WTC11 (cell line): Measurements from ENCODE around the gene DLAT. TPM values are rescaled to one million over a fixed set of nuclear protein-coding genes. Genes with fewer than 3 reads are reported as not detected.

Experiments
- ATAC-seq: fragments of 200-7000 bp; cut with Tn5 transposase; 2 replicates; pipeline ENCODE4 v1.10.0; 2021; ENCODE audit warnings: mild to moderate bottlenecking, moderate library complexity
- CTCF ChIA-PET: fragments of 300-600 bp; sonication (Branson Sonifier 250); formaldehyde crosslinking; loops from one replicate; lab custom pipeline; 2021; ENCODE audit warnings: antibody characterized with exemption; lab: Charles Lee
- POLR2A ChIA-PET: fragments of 350-600 bp; sonication (Branson Sonifier 250); formaldehyde crosslinking; loops from one replicate; lab custom pipeline; 2021; ENCODE audit warnings: antibody characterized with exemption; lab: Charles Lee
- DNase-seq: peaks from one replicate; pipeline ENCODE4 v3.0.0; 2021; ENCODE audit warnings: low spot score
- H3K27ac Mint-ChIP-seq: 2 replicates; pipeline ENCODE4 v1.8.0; 2021; ENCODE audit warnings: mixed read lengths
- H3K27me3 Mint-ChIP-seq: 2 replicates; pipeline ENCODE4 v1.8.0; 2021; ENCODE audit warnings: low read depth, mild to moderate bottlenecking, moderate library complexity, mixed read lengths
- H3K36me3 Mint-ChIP-seq: 2 replicates; pipeline ENCODE4 v1.8.0; 2021; ENCODE audit warnings: mixed read lengths
- H3K4me1 Mint-ChIP-seq: 2 replicates; pipeline ENCODE4 v1.8.0; 2022; ENCODE audit warnings: mixed read lengths
- H3K4me3 Mint-ChIP-seq: 2 replicates; pipeline ENCODE4 v1.8.0; 2021; ENCODE audit warnings: mild to moderate bottlenecking, moderate library complexity, mixed read lengths
- H3K9me3 Mint-ChIP-seq: 2 replicates; pipeline ENCODE4 v1.8.0; 2021; ENCODE audit warnings: mixed read lengths
- AFF4 ChIP-seq: sonication (generic); formaldehyde crosslinking; IDR thresholded peaks from 2 replicates; pipeline ENCODE4 v1.8.1; 2023; ENCODE audit warnings: mild to moderate bottlenecking, missing genetic modification reagents, borderline replicate concordance
- AR ChIP-seq: fragments of 250-450 bp; sonication (Bioruptor Pico); IDR thresholded peaks from 2 replicates; pipeline ENCODE4 v1.9.0; 2021; ENCODE audit warnings: mild to moderate bottlenecking
- ARID4B ChIP-seq: sonication (generic); formaldehyde crosslinking; IDR thresholded peaks from 2 replicates; pipeline ENCODE4 v1.8.0; 2023; ENCODE audit warnings: missing genetic modification reagents, mild to moderate bottlenecking, borderline replicate concordance
- CREB1 ChIP-seq: sonication (generic); formaldehyde crosslinking; IDR thresholded peaks from 2 replicates; pipeline ENCODE4 v1.8.0; 2023; ENCODE audit warnings: mild to moderate bottlenecking, missing genetic modification reagents
- CTCF ChIP-seq: fragments of 200-600 bp; IDR thresholded peaks from 2 replicates; pipeline ENCODE4 v1.8.0; 2022; ENCODE audit warnings: antibody characterized with exemption
- E2F5 ChIP-seq: sonication (generic); formaldehyde crosslinking; IDR thresholded peaks from 2 replicates; pipeline ENCODE4 v1.8.1; 2022; ENCODE audit warnings: mild to moderate bottlenecking, moderate library complexity, missing genetic modification reagents
- GRHL2 ChIP-seq: fragments of 250-450 bp; sonication (Bioruptor Pico); IDR thresholded peaks from 2 replicates; pipeline ENCODE4 v1.8.0; 2022; ENCODE audit warnings: mild to moderate bottlenecking, moderate library complexity; ENCODE audit not compliant: insufficient replicate concordance, severe bottlenecking
- IRF1 ChIP-seq: sonication (generic); formaldehyde crosslinking; IDR thresholded peaks from 2 replicates; pipeline ENCODE4 v1.8.0; 2023; ENCODE audit warnings: missing genetic modification reagents
- IRF2 ChIP-seq: sonication (generic); formaldehyde crosslinking; IDR thresholded peaks from 2 replicates; pipeline ENCODE4 v1.8.0; 2022; ENCODE audit warnings: low read depth, missing genetic modification reagents, borderline replicate concordance
- JUN ChIP-seq: sonication (generic); formaldehyde crosslinking; IDR thresholded peaks from 2 replicates; pipeline ENCODE4 v1.8.0; 2023; ENCODE audit warnings: mild to moderate bottlenecking, missing genetic modification reagents
- NFE2L1 ChIP-seq: sonication (generic); formaldehyde crosslinking; IDR thresholded peaks from 2 replicates; pipeline ENCODE4 v1.8.1; 2023; ENCODE audit warnings: missing genetic modification reagents
- NR3C1 ChIP-seq: sonication (generic); formaldehyde crosslinking; conservative IDR thresholded peaks from 2 replicates; pipeline ENCODE4 v1.8.1; 2023; ENCODE audit warnings: low read depth, mild to moderate bottlenecking, missing genetic modification reagents
- ZMAT4 ChIP-seq: fragments of 250-450 bp; sonication (Bioruptor Pico); IDR thresholded peaks from 2 replicates; pipeline ENCODE4 v1.9.0; 2021; ENCODE audit warnings: mild to moderate bottlenecking
- ZNF121 ChIP-seq: sonication (generic); formaldehyde crosslinking; IDR thresholded peaks from 2 replicates; pipeline ENCODE4 v1.8.0; 2023; ENCODE audit warnings: missing genetic modification reagents
- ZNF263 ChIP-seq: sonication (generic); formaldehyde crosslinking; IDR thresholded peaks from 2 replicates; pipeline ENCODE4 v1.8.1; 2022; ENCODE audit warnings: low read depth, mild to moderate bottlenecking, moderate library complexity, missing genetic modification reagents
- ZNF317 ChIP-seq: sonication (generic); formaldehyde crosslinking; IDR thresholded peaks from 2 replicates; pipeline ENCODE4 v1.8.1; 2023; ENCODE audit warnings: low read depth, mild to moderate bottlenecking, moderate library complexity, missing genetic modification reagents, borderline replicate concordance
- total RNA-seq: library from RNA; stranded (reverse); gene quantifications from 3 replicates; pipeline ENCODE4 v1.2.3, GENCODE V29; 2021

Gene DLAT
- total RNA-seq, 1 experiment from 2014 or later: 60.4 TPM

GRCh38 chr11:112097734-112098528 is 72.7 kb downstream of the DLAT start (continued):
- TF ChIP-seq E2F5 (no peak), ZNF121 (CRISPR knock-in tag) (no peak), CTCF (no peak), JUN (no peak)
- TF ChIP-seq, all 79 proteins: peak for 0

GRCh38 chr11:112100462-112100861 is 75.3 kb downstream of the DLAT start:
- POLR2A ChIA-PET: interaction anchor here (0.6 kb wide), 1 partner anchor 581 kb away, joined by 5 read pairs; no protein-coding TSS in a partner anchor

More at GRCh38 chr11:112100462-112100861, 75.3 kb downstream of the DLAT start:
- no peak for ATAC-seq
- H3K4me1 Mint-ChIP-seq: no peaks in the 10 kb centered on the region
- no peak for TF ChIP-seq NR3C1
- no peak for TF ChIP-seq ZNF317 (CRISPR knock-in tag)
- TF ChIP-seq ZNF263: no peak
- TF ChIP-seq IRF2 (CRISPR knock-in tag): no peak
- TF ChIP-seq IRF1: no peak
- no peak for TF ChIP-seq ZMAT4 (CRISPR knock-in tag)
- TF ChIP-seq AR (CRISPR knock-in tag): no peak
- TF ChIP-seq NFE2L1 (CRISPR knock-in tag): no peak
- no peak for TF ChIP-seq GRHL2 (CRISPR knock-in tag)
- no peak for TF ChIP-seq CREB1
- no peak for TF ChIP-seq ARID4B
- TF ChIP-seq AFF4 (CRISPR knock-in tag): no peak
- no peak for TF ChIP-seq JUN
- H3K4me3 Mint-ChIP-seq: no peak overlapping the region
- CTCF ChIA-PET: interaction anchor here (2.3 kb wide), 1 partner anchor 13 kb away, joined by 14 read pairs; no protein-coding TSS in a partner anchor
- no peak for DNase-seq
- no peaks in the 10 kb centered on the region for H3K27me3 Mint-ChIP-seq
- H3K9me3 Mint-ChIP-seq: no peaks in the 10 kb centered on the region
- H3K27ac Mint-ChIP-seq: no peak overlapping the region
- 0 out of 2 replicates have a peak, but pooled peaks cover 5% of the 10 kb centered on the region for H3K36me3 Mint-ChIP-seq
